B cell (primary cell): ENCODE results near the gene C9orf72.

Experiments
- CTCF ChIP-seq: fragments of 200-600 bp; IDR thresholded peaks from one replicate; pipeline ENCODE4 v1.8.0; 2022; ENCODE audit warnings: antibody characterized with exemption, mild to moderate bottlenecking
- EZH2 ChIP-seq: IDR thresholded peaks from 2 replicates; pipeline ENCODE4 v1.6.1; 2012; ENCODE audit warnings: borderline replicate concordance, low read depth, mild to moderate bottlenecking, moderate library complexity, low read length; ENCODE audit not compliant: insufficient read depth, poor library complexity, severe bottlenecking

DNA sequence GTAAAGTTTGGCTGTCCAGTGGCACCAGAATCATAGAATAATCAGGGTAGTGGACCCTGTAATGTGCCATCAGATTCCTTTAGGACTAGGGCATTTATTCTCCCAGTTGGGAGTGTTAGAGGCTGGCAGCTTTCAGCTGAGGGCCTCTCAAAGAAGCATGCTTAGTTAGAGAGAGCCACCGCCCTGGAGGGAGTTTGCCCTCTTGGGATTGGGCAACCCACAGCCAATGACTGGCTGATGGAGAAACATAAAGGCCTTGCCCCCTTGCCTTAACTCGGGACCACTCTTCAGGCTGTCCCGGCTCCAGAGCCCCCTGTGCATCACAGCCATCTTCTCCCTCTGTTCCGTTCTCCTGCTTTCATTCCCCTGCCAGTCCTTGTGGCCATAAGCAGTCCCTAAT lies 69.7 kb downstream of the C9orf72 start:
- TF ChIP-seq CTCF (no peak), EZH2 (no peak)
